Measurements from ENCODE around the gene POFUT2.

Gene POFUT2

GRCh38 chr21:45283035-45283610 is 4.6 kb downstream of the POFUT2 start:
- no peak for DNase-seq (ENCODE audit: low read depth in 2 of 2)

- no peak for DNase-seq (ENCODE audit: low read depth in 2 of 2)
Observed at GRCh38 chr21:45282283-45283034, 5.2 kb downstream of the POFUT2 start.

- no peak for DNase-seq (ENCODE audit: low read depth in 2 of 2)
Observed at GRCh38 chr21:45281411-45282282, 6.0 kb downstream of the POFUT2 start.

- no peak for DNase-seq (ENCODE audit: low read depth in 2 of 2)
Observed at GRCh38 chr21:45280969-45281368, 6.7 kb downstream of the POFUT2 start.

- DNase-seq (ENCODE audit: low read depth in 2 of 2), result no peak
Observed at GRCh38 chr21:45280178-45280821, 7.4 kb downstream of the POFUT2 start.

- DNase-seq (ENCODE audit: low read depth in 2 of 2), result no peak
Observed at GRCh38 chr21:45279446-45280177, 8.1 kb downstream of the POFUT2 start.

- no peak for DNase-seq (ENCODE audit: low read depth in 2 of 2)
Observed at GRCh38 chr21:45278156-45278911, 9.4 kb downstream of the POFUT2 start.

GRCh38 chr21:45277101-45278045 is 10.3 kb downstream of the POFUT2 start:
- no peak for DNase-seq (ENCODE audit: low read depth in 2 of 2)

GRCh38 chr21:45276596-45276995 is 11.1 kb downstream of the POFUT2 start:
- DNase-seq (ENCODE audit: low read depth in 2 of 2), result no peak

GRCh38 chr21:45270306-45270821 is 17.3 kb downstream of the POFUT2 start:
- no peak for DNase-seq (ENCODE audit: low read depth in 2 of 2)

GRCh38 chr21:45269861-45270260 is 17.8 kb downstream of the POFUT2 start:
- no peak for DNase-seq (ENCODE audit: low read depth in 2 of 2)

- DNase-seq (ENCODE audit: low read depth in 2 of 2), result no peak
Observed at GRCh38 chr21:45267390-45267760, 20.3 kb downstream of the POFUT2 start.

GRCh38 chr21:45266518-45267389 is 20.9 kb downstream of the POFUT2 start:
- peak in 1 of 2 donors; percentile 36 for DNase-seq (ENCODE audit: low read depth in 2 of 2)

- DNase-seq (ENCODE audit: low read depth in 2 of 2), result no peak
Observed at GRCh38 chr21:45265721-45266517, 21.8 kb downstream of the POFUT2 start.

- no peak for DNase-seq (ENCODE audit: low read depth in 2 of 2)
Observed at GRCh38 chr21:45264912-45265515, 22.7 kb downstream of the POFUT2 start.

- DNase-seq (ENCODE audit: low read depth in 2 of 2), result no peak
Observed at GRCh38 chr21:45264146-45264911, 23.4 kb downstream of the POFUT2 start.
